Right lobe of liver (tissue), 6 donors: Measurements from ENCODE around the gene RPS24. TPM values are rescaled to one million over a fixed set of nuclear protein-coding genes. Genes with fewer than 3 reads are reported as not detected.
A peak's percentile ranks its signal among the peaks of the same experiment; 100 is the strongest.

ENCODE experiments used
- ATAC-seq, 4 donors: fragments of 200-7000 bp; cut with Tn5 transposase; one replicate each; pipeline ENCODE4 v1.9.1; 2020; ENCODE audit warnings: mild to moderate bottlenecking in 4 of 4, moderate library complexity in 4 of 4
- DNase-seq, 3 donors: peaks; one replicate each; pipeline ENCODE4 v3.0.0-alpha.2; 2020
- H3K27ac ChIP-seq, 3 donors: fragments of 200-600 bp; one replicate each; pipeline ENCODE4 v1.8.0; 2022
- H3K27me3 ChIP-seq, 2 donors: fragments of 200-600 bp; one replicate each; pipeline ENCODE4 v1.8.0; 2022
- H3K36me3 ChIP-seq, 4 donors: fragments of 200-600 bp; sonication (generic) in 1 of 4; one replicate each; pipeline versions ENCODE4 v1.5.1 to v1.8.0; 2017 to 2022; ENCODE audit warnings: control low read depth in 1 of 4
- H3K4me1 ChIP-seq, 4 donors: fragments of 200-600 bp; sonication (generic) in 1 of 4; one replicate each; pipeline versions ENCODE4 v1.5.1 to v1.8.0; 2017 to 2022; ENCODE audit warnings: control low read depth in 1 of 4
- H3K4me3 ChIP-seq, 3 donors: fragments of 200-600 bp; one replicate each; pipeline ENCODE4 v1.8.0; 2022
- H3K9me3 ChIP-seq, 4 donors: fragments of 200-600 bp; sonication (generic) in 1 of 4; one replicate each; pipeline versions ENCODE4 v1.5.1 to v1.8.0; 2017 to 2022; ENCODE audit warnings: control low read depth in 1 of 4
- POLR2A ChIP-seq: fragments of 450-650 bp; IDR thresholded peaks from one replicate; pipeline ENCODE4 v1.6.1; 2017; ENCODE audit warnings: antibody characterized with exemption, mild to moderate bottlenecking
- whole genome bisulfite sequencing: methylation state at CpG from one replicate; pipeline ENCODE4 v1.1.6; 2018; ENCODE audit warnings: low coverage, low lambda C conversion rate; ENCODE audit not compliant: insufficient coverage; ENCODE audit errors: missing lambda C conversion rate; 5-methylcytosine and 5-hydroxymethylcytosine counted together
- intact Hi-C, 2 donors: fragments of 100-400 bp; cut with DNase I; formaldehyde crosslinking; loops; one replicate each; pipeline versions ENCODE4 v1.11.2 to v1.14.1; 2022
- total RNA-seq, 6 experiments: library from RNA; depleted of rRNA in 2 of 6; stranded (reverse); fragments of >200 nt in 2 of 6; fragmentation: NEBNext Ultra II Directional in 3 of 6; extraction: Animal tissue kit (Norgen Biotek cat#: 25700) in 3 of 6; gene quantifications; one replicate each; pipeline versions ENCODE4 v1.1.0 to v1.2.4, GENCODE V29; 2016 to 2023
- TF ChIP-seq, protein P1 (sequence below), 4 donors: fragments of 200-600 bp in 3 of 4; fragments of 450-650 bp in 1 of 4; IDR thresholded peaks; one replicate each; pipeline versions ENCODE4 v1.5.1 to v1.8.0; 2016 to 2022; ENCODE audit warnings: antibody characterized with exemption in 4 of 4, mild to moderate bottlenecking in 2 of 4
- donor health status: DM: no; HTN: yes; CAD: no.
- donor health status: DM: no; HTN: no; CAD: no.
- donor health status: DM: no; HTN: no; CAD: no.
- donor health status: DM: no; HTN: yes; CAD: no.
- donor health status: DM: no; HTN: yes; CAD: no.

RPS24 gene
- total RNA-seq, 6 experiments from 2014 or later = 406 to 921 (median 499) TPM

DNA sequence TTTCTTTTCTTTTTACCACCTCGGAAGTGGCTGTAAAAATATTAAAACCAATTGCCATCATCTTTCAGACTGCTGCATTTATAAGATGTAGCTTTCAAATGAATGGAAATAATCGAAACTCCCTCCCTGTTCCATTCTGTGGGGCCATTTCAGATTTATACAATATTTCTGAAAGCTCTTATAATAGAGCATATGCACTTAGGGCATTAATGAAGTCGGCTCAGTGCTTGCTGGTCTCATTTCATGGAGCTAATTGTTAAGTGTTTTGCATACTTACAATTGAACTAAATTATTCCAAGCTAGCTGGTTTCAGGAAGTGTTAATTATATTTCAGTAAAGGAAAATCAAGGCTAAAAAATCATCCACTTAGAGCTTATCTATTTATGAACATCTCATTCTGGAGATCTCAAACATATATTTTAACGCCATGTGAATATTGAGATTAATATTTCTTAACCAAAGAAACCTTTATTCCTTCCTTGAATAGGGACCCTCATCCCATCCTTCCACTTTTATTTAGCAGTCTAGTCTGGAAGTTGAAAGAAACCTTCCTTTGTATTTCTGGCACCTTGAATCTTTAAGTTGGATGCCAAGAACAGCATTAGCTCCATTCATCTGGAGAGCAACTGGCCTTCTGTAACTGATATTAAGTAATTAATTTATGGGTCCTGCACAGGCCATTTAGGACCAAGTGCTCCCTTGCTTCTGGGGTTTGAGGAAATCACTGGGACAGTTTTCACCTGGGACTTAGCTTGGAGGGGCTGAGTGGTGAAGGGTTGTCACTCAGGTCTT is 45.1 kb downstream of the RPS24 start:
- no peaks in the 10 kb centered on the region for H3K9me3 ChIP-seq
- H3K4me1 ChIP-seq = no peaks in the 10 kb centered on the region
- DNase-seq = no peak
- no peak for ATAC-seq
- no peak overlapping the region for H3K4me3 ChIP-seq
- no peak overlapping the region for H3K27ac ChIP-seq
- 68% methylated on average over 4 of the region's 4 CpGs for WGBS
- TF ChIP-seq, protein P1, sequence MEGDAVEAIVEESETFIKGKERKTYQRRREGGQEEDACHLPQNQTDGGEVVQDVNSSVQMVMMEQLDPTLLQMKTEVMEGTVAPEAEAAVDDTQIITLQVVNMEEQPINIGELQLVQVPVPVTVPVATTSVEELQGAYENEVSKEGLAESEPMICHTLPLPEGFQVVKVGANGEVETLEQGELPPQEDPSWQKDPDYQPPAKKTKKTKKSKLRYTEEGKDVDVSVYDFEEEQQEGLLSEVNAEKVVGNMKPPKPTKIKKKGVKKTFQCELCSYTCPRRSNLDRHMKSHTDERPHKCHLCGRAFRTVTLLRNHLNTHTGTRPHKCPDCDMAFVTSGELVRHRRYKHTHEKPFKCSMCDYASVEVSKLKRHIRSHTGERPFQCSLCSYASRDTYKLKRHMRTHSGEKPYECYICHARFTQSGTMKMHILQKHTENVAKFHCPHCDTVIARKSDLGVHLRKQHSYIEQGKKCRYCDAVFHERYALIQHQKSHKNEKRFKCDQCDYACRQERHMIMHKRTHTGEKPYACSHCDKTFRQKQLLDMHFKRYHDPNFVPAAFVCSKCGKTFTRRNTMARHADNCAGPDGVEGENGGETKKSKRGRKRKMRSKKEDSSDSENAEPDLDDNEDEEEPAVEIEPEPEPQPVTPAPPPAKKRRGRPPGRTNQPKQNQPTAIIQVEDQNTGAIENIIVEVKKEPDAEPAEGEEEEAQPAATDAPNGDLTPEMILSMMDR (IDR thresholded peaks at IDR 0.05) = no peak
- TF ChIP-seq POLR2A = no peak
- intact Hi-C loops = no loop called here
- H3K27me3 ChIP-seq = no peaks in the 10 kb centered on the region
- no peaks in the 10 kb centered on the region for H3K36me3 ChIP-seq

DNA sequence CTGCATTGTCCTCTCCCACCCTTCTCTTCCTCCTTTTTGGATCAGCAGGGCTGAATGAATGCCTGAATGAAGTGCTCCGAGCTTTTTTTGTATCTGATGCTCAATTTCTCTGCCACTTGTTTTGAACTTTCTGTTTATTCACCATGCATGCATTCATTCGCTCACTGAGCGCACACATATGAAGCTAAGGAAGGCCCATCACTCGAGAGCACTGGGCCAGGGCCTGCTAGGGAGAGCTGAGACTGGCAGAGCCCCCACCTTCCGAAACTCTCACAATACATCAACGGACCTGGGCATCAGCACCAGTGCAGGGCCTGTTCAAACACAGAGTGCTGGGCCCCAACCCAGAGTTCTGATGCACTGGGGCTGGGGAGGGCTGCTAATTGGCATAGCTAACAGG is 45.7 kb downstream of the RPS24 start:
- no peak overlapping the region for H3K4me3 ChIP-seq
- 84% methylated on average over 4 of the region's 6 CpGs for WGBS

DNA sequence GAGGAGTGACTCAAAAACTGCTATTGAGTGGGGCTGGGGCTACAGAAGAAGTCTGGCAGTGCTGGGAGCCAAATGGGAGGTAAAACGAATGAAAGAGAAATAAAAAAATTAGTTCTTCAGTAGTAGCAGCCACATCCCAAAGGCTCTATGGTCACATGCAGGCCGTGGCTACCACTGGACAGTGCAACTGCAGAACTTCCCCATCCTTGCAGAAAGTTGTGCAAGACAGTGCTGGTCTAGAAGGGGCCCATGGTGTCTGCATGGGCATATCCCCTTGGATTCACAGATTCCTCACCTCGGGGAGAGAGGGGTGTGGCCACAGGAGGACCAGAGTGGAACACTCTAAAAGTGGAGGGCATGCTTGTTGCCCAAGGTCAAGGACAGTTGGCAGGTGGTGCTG is 47.6 kb downstream of the RPS24 start:
- intact Hi-C loops = no loop called here
- Histone ChIP-seq H3K36me3 (no peaks in the 10 kb centered on the region), H3K4me3 (no peak overlapping the region), H3K9me3 (no peaks in the 10 kb centered on the region), H3K27me3 (no peaks in the 10 kb centered on the region), H3K4me1 (no peaks in the 10 kb centered on the region), H3K27ac (no peak overlapping the region)
- ATAC-seq (peak in 1 of 4 donors; percentile 24), DNase-seq (no peak)
- TF ChIP-seq, protein P1 (IDR thresholded peaks at IDR 0.05) = no peak
- no peak for TF ChIP-seq POLR2A
- WGBS = 17% methylated on average over 2 of the region's 3 CpGs

More for the DNA sequence above, 45.7 kb downstream of the RPS24 start:
- intact Hi-C loops = no loop called here
- no peaks in the 10 kb centered on the region for H3K36me3 ChIP-seq
- DNase-seq (no peak), ATAC-seq (no peak)
- H3K27ac ChIP-seq = no peak overlapping the region
- H3K27me3 ChIP-seq = no peaks in the 10 kb centered on the region
- H3K9me3 ChIP-seq = no peaks in the 10 kb centered on the region
- no peak for TF ChIP-seq POLR2A
- TF ChIP-seq, protein P1 (IDR thresholded peaks at IDR 0.05) = no peak
- no peaks in the 10 kb centered on the region for H3K4me1 ChIP-seq

DNA sequence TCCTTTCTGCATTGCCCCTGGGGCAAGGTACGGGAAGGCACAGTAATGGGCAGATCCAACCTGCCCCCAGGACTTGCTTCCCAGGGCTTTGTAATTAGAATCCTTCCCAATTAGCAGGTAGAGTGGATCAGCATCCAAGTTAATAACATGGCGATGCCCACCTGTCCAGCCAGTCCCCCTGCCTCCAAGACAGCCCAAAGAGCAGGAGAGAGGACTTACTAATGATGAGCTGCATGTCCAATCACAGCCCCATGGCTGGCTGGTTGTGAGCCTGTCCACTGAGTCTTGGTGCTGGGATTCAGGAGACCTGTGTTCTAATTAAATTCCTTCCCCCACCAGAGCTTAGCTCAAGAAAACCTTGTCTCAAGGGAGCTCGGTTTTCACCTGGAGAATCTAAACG is 49.0 kb downstream of the RPS24 start:
- Histone ChIP-seq H3K4me3 (no peak overlapping the region), H3K27ac (no peak overlapping the region), H3K27me3 (no peaks in the 10 kb centered on the region), H3K36me3 (no peaks in the 10 kb centered on the region), H3K9me3 (no peaks in the 10 kb centered on the region), H3K4me1 (no peaks in the 10 kb centered on the region)
- intact Hi-C loops = no loop called here
- no peak for DNase-seq
- TF ChIP-seq, protein P1 (IDR thresholded peaks at IDR 0.05) = no peak
- no peak for TF ChIP-seq POLR2A
- 84% methylated on average over 4 of the region's 4 CpGs for WGBS
- no peak for ATAC-seq

Other genes with a start within 250 kb of the RPS24 start
- 1 to 10 TPM; 5.6 to 8.8 (median 7.6) TPM for gene DLG5, start 107.1 kb upstream of the RPS24 start, total RNA-seq
- gene POLR3A, start 4.3 kb upstream of the RPS24 start, total RNA-seq = 1 to 10 TPM; 5.5 to 8.5 (median 6.4) TPM